Cardiac fibroblast (primary cell): ENCODE data around the gene STOM.
A peak's percentile ranks its signal among the peaks of the same experiment; 100 is the strongest.

Experiments
- DNase-seq, 2 donors: peaks; one replicate each; pipeline versions ENCODE4 v3.0.0 to v3.0.0-alpha.2; 2010; ENCODE audit warnings: low read depth in 2 of 2
- H3K4me3 ChIP-seq, 2 donors: replicated peaks in 1 of 2; 1 replicate in 1 of 2; 2 replicates in 1 of 2; pipeline ENCODE4 v1.5.1; 2011; ENCODE audit warnings: low read depth in 2 of 2, low read length in 2 of 2, mild to moderate bottlenecking in 2 of 2, moderate library complexity in 1 of 2
- CTCF ChIP-seq: IDR thresholded peaks from one replicate; pipeline ENCODE4 v1.5.1; 2011; ENCODE audit warnings: low read depth, mild to moderate bottlenecking, low read length, inconsistent platforms

Gene STOM

GRCh38 chr9:121322737-121323448 is 47.2 kb downstream of the STOM start:
- no peak for TF ChIP-seq CTCF

GRCh38 chr9:121322037-121322736 is 47.9 kb downstream of the STOM start:
- H3K4me3 ChIP-seq = no peak overlapping the region
- peak; percentile 85 to 99 for DNase-seq
- TF ChIP-seq CTCF = no peak

More at GRCh38 chr9:121322737-121323448, 47.2 kb downstream of the STOM start:
- H3K4me3 ChIP-seq = no peak overlapping the region
- peak in 1 of 2 donors; percentile 41 for DNase-seq

- no peak for TF ChIP-seq CTCF
- peak in 1 of 2 donors; percentile 43 for DNase-seq
- no peak overlapping the region for H3K4me3 ChIP-seq
Measured at GRCh38 chr9:121321016-121321503, 49.0 kb downstream of the STOM start.

- TF ChIP-seq CTCF = no peak
- DNase-seq = no peak
- H3K4me3 ChIP-seq = no peak overlapping the region
Measured at GRCh38 chr9:121319383-121319780, 50.7 kb downstream of the STOM start.

- H3K4me3 ChIP-seq = no peak overlapping the region
- no peak for TF ChIP-seq CTCF
- no peak for DNase-seq
Measured at GRCh38 chr9:121318631-121319382, 51.2 kb downstream of the STOM start.

GRCh38 chr9:121317737-121318630 is 52.1 kb downstream of the STOM start:
- DNase-seq = peak in 1 of 2 donors; percentile 32
- no peak overlapping the region for H3K4me3 ChIP-seq
- TF ChIP-seq CTCF = no peak
